Measurements from ENCODE around the gene ZAR1.

DNA sequence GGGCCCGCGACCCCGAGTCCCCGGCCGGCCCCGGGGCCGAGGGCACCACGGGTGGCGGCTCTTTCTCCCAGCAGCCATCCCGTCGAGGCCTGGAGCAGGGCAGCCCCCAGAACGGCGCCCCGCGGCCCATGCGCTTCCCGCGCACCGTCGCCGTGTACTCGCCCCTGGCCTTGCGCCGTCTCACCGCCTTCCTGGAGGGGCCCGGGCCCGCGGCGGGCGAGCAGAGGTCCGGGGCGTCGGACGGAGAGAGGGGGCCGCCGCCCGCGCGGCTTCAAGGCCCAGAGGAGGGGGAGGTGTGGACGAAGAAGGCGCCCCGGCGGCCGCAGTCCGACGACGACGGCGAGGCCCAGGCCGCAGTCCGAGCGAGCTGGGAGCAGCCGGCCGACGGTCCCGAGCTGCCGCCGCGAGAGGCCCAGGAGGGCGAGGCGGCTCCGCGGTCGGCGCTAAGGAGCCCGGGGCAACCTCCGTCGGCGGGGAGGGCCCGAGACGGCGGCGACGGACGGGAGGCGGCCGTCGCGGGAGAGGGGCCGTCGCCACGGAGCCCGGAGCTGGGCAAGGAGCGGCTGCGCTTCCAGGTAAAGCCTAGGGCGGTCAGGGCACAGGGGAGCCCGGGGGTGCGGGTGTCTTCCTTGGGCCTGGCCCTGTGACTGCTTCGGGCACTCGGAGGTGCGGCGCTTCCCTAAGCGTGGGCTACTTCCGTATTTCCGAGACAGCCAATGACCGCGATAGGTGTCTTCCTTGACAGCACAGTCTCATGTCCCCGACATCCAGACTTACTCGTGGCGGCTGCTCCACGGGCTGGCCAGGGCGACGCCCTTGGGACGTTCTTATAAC, 845 bp downstream of the ZAR1 start:
- TF ChIP-seq EZH2 (IDR thresholded peaks at IDR 0.05; ENCODE audit: borderline replicate concordance, insufficient read depth, low read depth, low read length, poor library complexity, severe bottlenecking) = no peak
- TF ChIP-seq, protein P1, sequence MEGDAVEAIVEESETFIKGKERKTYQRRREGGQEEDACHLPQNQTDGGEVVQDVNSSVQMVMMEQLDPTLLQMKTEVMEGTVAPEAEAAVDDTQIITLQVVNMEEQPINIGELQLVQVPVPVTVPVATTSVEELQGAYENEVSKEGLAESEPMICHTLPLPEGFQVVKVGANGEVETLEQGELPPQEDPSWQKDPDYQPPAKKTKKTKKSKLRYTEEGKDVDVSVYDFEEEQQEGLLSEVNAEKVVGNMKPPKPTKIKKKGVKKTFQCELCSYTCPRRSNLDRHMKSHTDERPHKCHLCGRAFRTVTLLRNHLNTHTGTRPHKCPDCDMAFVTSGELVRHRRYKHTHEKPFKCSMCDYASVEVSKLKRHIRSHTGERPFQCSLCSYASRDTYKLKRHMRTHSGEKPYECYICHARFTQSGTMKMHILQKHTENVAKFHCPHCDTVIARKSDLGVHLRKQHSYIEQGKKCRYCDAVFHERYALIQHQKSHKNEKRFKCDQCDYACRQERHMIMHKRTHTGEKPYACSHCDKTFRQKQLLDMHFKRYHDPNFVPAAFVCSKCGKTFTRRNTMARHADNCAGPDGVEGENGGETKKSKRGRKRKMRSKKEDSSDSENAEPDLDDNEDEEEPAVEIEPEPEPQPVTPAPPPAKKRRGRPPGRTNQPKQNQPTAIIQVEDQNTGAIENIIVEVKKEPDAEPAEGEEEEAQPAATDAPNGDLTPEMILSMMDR (IDR thresholded peaks at IDR 0.05) = no peak

Measured in B cell (primary cell).